HEK293T (cell line): ENCODE data around the gene NUDT14.

ENCODE experiments used
- CTCF ChIA-PET: fragments of 350-600 bp; formaldehyde crosslinking; extraction: SDS; loops from one replicate; lab custom pipeline; 2021; ENCODE audit warnings: antibody characterized with exemption, inconsistent platforms; lab: Yijun Ruan, JAX
- POLR2A ChIA-PET: fragments of 350-600 bp; formaldehyde crosslinking; extraction: SDS; loops from one replicate; lab custom pipeline; 2020; ENCODE audit warnings: antibody characterized with exemption, inconsistent platforms; lab: Yijun Ruan, JAX
- DNase-seq: peaks from one replicate; pipeline ENCODE4 v3.0.0; 2012; ENCODE audit warnings: mixed read lengths; ENCODE audit errors: extremely low spot score
- ARNT ChIP-seq: fragments of 450-650 bp; IDR thresholded peaks from 2 replicates; pipeline ENCODE4 v1.6.1; 2017; ENCODE audit warnings: mild to moderate bottlenecking
- BHLHE40 ChIP-seq: fragments of 450-650 bp; IDR thresholded peaks from 2 replicates; pipeline ENCODE4 v1.6.1; 2016; ENCODE audit warnings: mild to moderate bottlenecking, moderate library complexity, borderline replicate concordance
- CTBP1 ChIP-seq: fragments of 450-650 bp; IDR thresholded peaks from 2 replicates; pipeline ENCODE4 v1.6.1; 2016; ENCODE audit warnings: borderline replicate concordance
- ELF4 ChIP-seq: fragments of 450-650 bp; IDR thresholded peaks from 2 replicates; pipeline ENCODE4 v1.6.1; 2017; ENCODE audit warnings: antibody characterized with exemption
- FOXA1 ChIP-seq: fragments of 450-650 bp; IDR thresholded peaks from 2 replicates; pipeline ENCODE4 v1.6.1; 2016; ENCODE audit warnings: mild to moderate bottlenecking
- FOXK2 ChIP-seq: fragments of 450-650 bp; IDR thresholded peaks from 2 replicates; pipeline ENCODE4 v1.6.1; 2016; ENCODE audit warnings: mild to moderate bottlenecking
- FOXM1 ChIP-seq: fragments of 450-650 bp; IDR thresholded peaks from 2 replicates; pipeline ENCODE4 v1.6.1; 2017; ENCODE audit warnings: mild to moderate bottlenecking, borderline replicate concordance
- HDGF ChIP-seq: fragments of 450-650 bp; IDR thresholded peaks from 2 replicates; pipeline ENCODE4 v1.6.1; 2017; ENCODE audit warnings: antibody characterized with exemption, borderline replicate concordance
- L3MBTL2 ChIP-seq: fragments of 450-650 bp; conservative IDR thresholded peaks from 2 replicates; pipeline ENCODE4 v1.6.1; 2016; ENCODE audit warnings: mild to moderate bottlenecking
- LEF1 ChIP-seq: fragments of 450-650 bp; IDR thresholded peaks from 2 replicates; pipeline ENCODE4 v1.6.1; 2017; ENCODE audit warnings: mild to moderate bottlenecking, borderline replicate concordance
- NFRKB ChIP-seq: fragments of 450-650 bp; IDR thresholded peaks from 2 replicates; pipeline ENCODE4 v1.6.1; 2016; ENCODE audit warnings: mild to moderate bottlenecking, moderate library complexity
- PKNOX1 ChIP-seq: fragments of 450-650 bp; IDR thresholded peaks from 2 replicates; pipeline ENCODE4 v1.6.1; 2016
- SP1 ChIP-seq: fragments of 450-650 bp; IDR thresholded peaks from 2 replicates; pipeline ENCODE4 v1.6.1; 2017
- SUZ12 ChIP-seq: fragments of 450-650 bp; IDR thresholded peaks from 2 replicates; pipeline ENCODE4 v1.6.1; 2016; ENCODE audit warnings: mild to moderate bottlenecking
- TARDBP ChIP-seq: fragments of 450-650 bp; IDR thresholded peaks from 2 replicates; pipeline ENCODE4 v1.6.1; 2016
- ZNF384 ChIP-seq: fragments of 450-650 bp; IDR thresholded peaks from 2 replicates; pipeline ENCODE4 v1.6.1; 2016

The NUDT14 gene

GRCh38 chr14:105203057-105203531 lies 22.0 kb upstream of the NUDT14 start:
- TF ChIP-seq PKNOX1 (no peak), FOXK2 (no peak), ZNF384 (no peak), SUZ12 (no peak), CTBP1 (no peak), BHLHE40 (no peak), ELF4 (no peak), FOXM1 (no peak), L3MBTL2 (no peak), NFRKB (no peak), TARDBP (no peak), SP1 (no peak), FOXA1 (no peak), LEF1 (no peak), HDGF (no peak), ARNT (no peak)
- ChIA-PET CTCF (interaction anchor here (0.6 to 1.3 kb wide), 4 partner anchors 14 to 149 kb away, joined by 3 to 6 read pairs (median 4); no protein-coding TSS in a partner anchor), POLR2A (no interaction called here)
- DNase-seq: peak; percentile 86

- POLR2A ChIA-PET: no interaction called here
- CTCF ChIA-PET: interaction anchor here (0.6 to 1.2 kb wide), 2 partner anchors 80 to 149 kb away, joined by 3 read pairs; no protein-coding TSS in a partner anchor
- DNase-seq: no peak
- no peak for TF ChIP-seq FOXM1
- no peak for TF ChIP-seq PKNOX1
- no peak for TF ChIP-seq ELF4
- no peak for TF ChIP-seq SUZ12
- TF ChIP-seq ZNF384: no peak
- TF ChIP-seq TARDBP: no peak
- no peak for TF ChIP-seq SP1
- TF ChIP-seq HDGF: no peak
- no peak for TF ChIP-seq LEF1
- no peak for TF ChIP-seq BHLHE40
- TF ChIP-seq L3MBTL2: no peak
These were observed 20.9 kb upstream of the NUDT14 start for GRCh38 chr14:105201925-105202513.

- TF ChIP-seq L3MBTL2 (no peak), SP1 (no peak), ZNF384 (no peak), CTBP1 (no peak), FOXK2 (no peak), PKNOX1 (no peak), ELF4 (no peak)
- CTCF ChIA-PET: interaction anchor here (0.6 to 1.2 kb wide), 3 partner anchors 74 to 150 kb away, joined by 3 read pairs; no protein-coding TSS in a partner anchor
- POLR2A ChIA-PET: no interaction called here
- DNase-seq: no peak
These were observed 20.2 kb upstream of the NUDT14 start for GRCh38 chr14:105201156-105201924.

- DNase-seq: no peak
- POLR2A ChIA-PET: no interaction called here
- TF ChIP-seq PKNOX1: no peak
- TF ChIP-seq ELF4: no peak
- no peak for TF ChIP-seq TARDBP
- no peak for TF ChIP-seq SP1
- TF ChIP-seq LEF1: no peak
- TF ChIP-seq CTBP1: no peak
- TF ChIP-seq HDGF: no peak
- no peak for TF ChIP-seq L3MBTL2
- TF ChIP-seq SUZ12: no peak
- no peak for TF ChIP-seq NFRKB
- no peak for TF ChIP-seq BHLHE40
- TF ChIP-seq FOXA1: no peak
- no peak for TF ChIP-seq FOXK2
- TF ChIP-seq FOXM1: no peak
- no peak for TF ChIP-seq ARNT
- TF ChIP-seq ZNF384: no peak
- CTCF ChIA-PET: interaction anchor here (0.6 to 0.7 kb wide), 2 partner anchors 75 to 150 kb away, joined by 3 read pairs; no protein-coding TSS in a partner anchor
These were observed 19.5 kb upstream of the NUDT14 start for GRCh38 chr14:105200641-105201040.

- ChIA-PET CTCF (no interaction called here), POLR2A (no interaction called here)
- no peak for DNase-seq
- no peak for TF ChIP-seq TARDBP
- TF ChIP-seq LEF1: no peak
- no peak for TF ChIP-seq BHLHE40
- TF ChIP-seq L3MBTL2: no peak
- TF ChIP-seq SUZ12: no peak
- no peak for TF ChIP-seq FOXM1
- no peak for TF ChIP-seq PKNOX1
- no peak for TF ChIP-seq FOXK2
These were observed 19.0 kb upstream of the NUDT14 start for GRCh38 chr14:105200074-105200473.
